Tibial nerve (tissue), 4 donors: ENCODE results near the gene CACTIN. TPM values are rescaled to one million over a fixed set of nuclear protein-coding genes. Genes with fewer than 3 reads are reported as not detected.

Source experiments
- DNase-seq, 2 donors: peaks; one replicate each; pipeline ENCODE4 v3.0.0-alpha.2; 2019; ENCODE audit warnings: low spot score in 2 of 2
- H3K27ac ChIP-seq, 4 donors: fragments of 200-600 bp; sonication (generic) in 3 of 4; one replicate each; pipeline ENCODE4 v1.5.1; 2017 to 2019; ENCODE audit warnings: mild to moderate bottlenecking in 1 of 4
- H3K27me3 ChIP-seq, 2 donors: fragments of 200-600 bp; sonication (generic) in 1 of 2; one replicate each; pipeline versions ENCODE4 v1.5.1 to v1.6.0; 2017 to 2019
- H3K36me3 ChIP-seq, 3 donors: fragments of 200-600 bp; sonication (generic); one replicate each; pipeline ENCODE4 v1.5.1; 2018 to 2019
- H3K4me1 ChIP-seq, 4 donors: fragments of 200-600 bp; sonication (generic) in 3 of 4; one replicate each; pipeline ENCODE4 v1.5.1; 2017 to 2019
- H3K4me3 ChIP-seq, 4 donors: fragments of 200-600 bp; sonication (generic) in 3 of 4; one replicate each; pipeline ENCODE4 v1.5.1; 2017 to 2019; ENCODE audit warnings: mild to moderate bottlenecking in 1 of 4, moderate library complexity in 1 of 4
- H3K9me3 ChIP-seq, 4 donors: fragments of 200-600 bp; sonication (generic) in 3 of 4; one replicate each; pipeline ENCODE4 v1.5.1; 2017 to 2019
- CTCF ChIP-seq, 5 experiments: fragments of 200-600 bp in 3 of 5; fragments of 450-650 bp in 2 of 5; sonication (generic) in 3 of 5; IDR thresholded peaks; one replicate each; pipeline ENCODE4 v1.5.1; 2016 to 2019; ENCODE audit warnings: antibody characterized with exemption in 5 of 5, mild to moderate bottlenecking in 3 of 5, moderate library complexity in 2 of 5
- EP300 ChIP-seq, 2 donors: sonication (generic); formaldehyde crosslinking; IDR thresholded peaks; one replicate each; pipeline ENCODE4 v1.6.1; 2017; ENCODE audit warnings: antibody characterized with exemption in 2 of 2, mild to moderate bottlenecking in 1 of 2
- POLR2A ChIP-seq, 2 donors: fragments of 450-650 bp; IDR thresholded peaks; one replicate each; pipeline ENCODE4 v1.6.1; 2017; ENCODE audit warnings: antibody characterized with exemption in 2 of 2, mild to moderate bottlenecking in 2 of 2, moderate library complexity in 2 of 2
- WGBS, 2 donors: methylation state at CpG; one replicate each; pipeline ENCODE4 v1.1.5; 2018; 5-methylcytosine and 5-hydroxymethylcytosine counted together
- total RNA-seq, 4 donors: library from RNA; depleted of rRNA; stranded (reverse); fragments of >200 nt; gene quantifications; one replicate each; pipeline ENCODE4 v1.1.0, GENCODE V29; 2016

The CACTIN gene
- total RNA-seq, 4 donors from 2014 or later, result 22.9 to 59.1 (median 42.7) TPM

- no peak for TF ChIP-seq CTCF (IDR thresholded peaks at IDR 0.05)
- no peak for TF ChIP-seq POLR2A (IDR thresholded peaks at IDR 0.05)
- no peak for TF ChIP-seq EP300 (IDR thresholded peaks at IDR 0.05)
- DNase-seq, result no peak
- Histone ChIP-seq H3K9me3 (no peaks in the 10 kb centered on the region), H3K27ac (no peak overlapping the region), H3K27me3 (no peaks in the 10 kb centered on the region), H3K4me3 (no peak overlapping the region), H3K4me1 (peaks cover 0 to 8% (median 0%) of the 10 kb centered on the region in 4 donors), H3K36me3 (peaks cover 0 to 100% (median 7%) of the 10 kb centered on the region in 3 donors)
- WGBS, 2 donors, result 96 to 98% methylated on average over 13 of the region's 13 CpGs
These were observed 12.9 kb upstream of the CACTIN start for GRCh38 chr19:3639479-3639878.

- TF ChIP-seq CTCF (IDR thresholded peaks at IDR 0.05), result no peak
- TF ChIP-seq POLR2A (IDR thresholded peaks at IDR 0.05), result no peak
- no peak for TF ChIP-seq EP300 (IDR thresholded peaks at IDR 0.05)
- no peak for DNase-seq
- Histone ChIP-seq H3K4me1 (no peaks in the 10 kb centered on the region), H3K36me3 (peaks cover 0 to 100% (median 7%) of the 10 kb centered on the region in 3 donors), H3K4me3 (no peak overlapping the region), H3K27ac (no peak overlapping the region), H3K27me3 (no peaks in the 10 kb centered on the region), H3K9me3 (no peaks in the 10 kb centered on the region)
- 90 to 91% methylated on average over 48 to 53 of the region's 55 CpGs for WGBS, 2 donors
These were observed 11.9 kb upstream of the CACTIN start for GRCh38 chr19:3638208-3639193.

GRCh38 chr19:3637621-3638020, 11.0 kb upstream of the CACTIN start:
- Histone ChIP-seq H3K36me3 (peaks cover 0 to 100% (median 7%) of the 10 kb centered on the region in 3 donors), H3K9me3 (no peaks in the 10 kb centered on the region), H3K27me3 (no peaks in the 10 kb centered on the region), H3K27ac (no peak overlapping the region), H3K4me1 (no peaks in the 10 kb centered on the region), H3K4me3 (no peak overlapping the region)
- no peak for TF ChIP-seq POLR2A (IDR thresholded peaks at IDR 0.05)
- no peak for TF ChIP-seq EP300 (IDR thresholded peaks at IDR 0.05)
- TF ChIP-seq CTCF (IDR thresholded peaks at IDR 0.05), result no peak
- DNase-seq, result no peak
- WGBS, 2 donors, result 89 to 91% methylated on average over 22 to 23 of the region's 23 CpGs

GRCh38 chr19:3636962-3637361, 10.4 kb upstream of the CACTIN start:
- Histone ChIP-seq H3K4me1 (no peaks in the 10 kb centered on the region), H3K27me3 (no peaks in the 10 kb centered on the region), H3K36me3 (peaks cover 0 to 100% (median 7%) of the 10 kb centered on the region in 3 donors), H3K27ac (no peak overlapping the region), H3K4me3 (no peak overlapping the region), H3K9me3 (no peaks in the 10 kb centered on the region)
- WGBS, 2 donors, result 76 to 91% methylated on average over 4 to 9 of the region's 20 CpGs
- DNase-seq, result no peak
- TF ChIP-seq CTCF (IDR thresholded peaks at IDR 0.05) (no peak), POLR2A (IDR thresholded peaks at IDR 0.05) (no peak), EP300 (IDR thresholded peaks at IDR 0.05) (no peak)

- Histone ChIP-seq H3K4me3 (no peak overlapping the region), H3K27me3 (no peaks in the 10 kb centered on the region), H3K27ac (no peak overlapping the region), H3K9me3 (no peaks in the 10 kb centered on the region), H3K4me1 (no peaks in the 10 kb centered on the region), H3K36me3 (peaks cover 0 to 100% (median 6%) of the 10 kb centered on the region in 3 donors)
- WGBS, 2 donors, result 84 to 92% methylated on average over 17 to 18 of the region's 20 CpGs
- DNase-seq, result no peak
- TF ChIP-seq EP300 (IDR thresholded peaks at IDR 0.05) (no peak), POLR2A (IDR thresholded peaks at IDR 0.05) (no peak), CTCF (IDR thresholded peaks at IDR 0.05) (no peak)
These were observed 9.9 kb upstream of the CACTIN start for GRCh38 chr19:3636506-3636905.
